ENCODE measurements around the gene CTIF. TPM values are rescaled to one million over a fixed set of nuclear protein-coding genes. Genes with fewer than 3 reads are reported as not detected.

CTIF gene
- polyA plus RNA-seq, 1 of the 3 experiments (the other 2 are of a cell fraction) = 47.2 TPM

- Histone ChIP-seq H3K27ac (ENCODE audit: low read depth in 2 of 2, low read length in 1 of 2) (no peak overlapping the region), H3K4me1 (ENCODE audit: control insufficient read depth in 1 of 2, insufficient read depth in 2 of 2, low read depth in 1 of 2, low read length in 1 of 2) (peaks cover 20 to 22% of the 10 kb centered on the region in 2 experiments; a peak in 3 of 4 replicates), H4K20me1 (ENCODE audit: insufficient read depth) (peaks cover 29% of the 10 kb centered on the region; the same call in 1 of the 2 replicates), H3K4me3 (ENCODE audit: low read depth in 2 of 2, low read length in 1 of 2) (no peak overlapping the region), H3K27me3 (ENCODE audit: insufficient read depth) (no peaks in the 10 kb centered on the region), H3K4me2 (no peak overlapping the region), H3K9me3 (no peaks in the 10 kb centered on the region), H2AFZ (ENCODE audit: low read depth) (no peak overlapping the region), H3F3A (replicated peaks; ENCODE audit: insufficient read depth) (peaks cover 9% of the 10 kb centered on the region), H3K79me2 (ENCODE audit: insufficient read depth) (peaks cover 48% of the 10 kb centered on the region), H3K36me3 (replicated peaks in 1 of 2; ENCODE audit: control insufficient read depth in 1 of 2, insufficient read depth in 2 of 2, low read length in 1 of 2) (no peaks in the 10 kb centered on the region), H3K9me2 (no peaks in the 10 kb centered on the region), H3K9ac (no peak overlapping the region)
- 100% methylated on average over 1 of the region's 2 CpGs for WGBS (ENCODE audit: low lambda C conversion rate)
- no peak for DNase-seq
- CTCF ChIA-PET = interaction anchor here (0.7 to 1.2 kb wide), 3 partner anchors 9 to 191 kb away, joined by 3 to 5 read pairs (median 4); no protein-coding TSS in a partner anchor
- TF ChIP-seq TCF12 (IDR thresholded peaks at IDR 0.05) = no peak
- TF ChIP-seq TAF1 (IDR thresholded peaks at IDR 0.05; ENCODE audit: borderline replicate concordance, low read depth, low read length) = no peak
- TF ChIP-seq IRF3 (IDR thresholded peaks at IDR 0.05; ENCODE audit: low read depth, low read length) = no peak
- TF ChIP-seq SIN3A (IDR thresholded peaks at IDR 0.05; ENCODE audit: borderline replicate concordance, low read depth, low read length) = no peak
- TF ChIP-seq RAD21 (IDR thresholded peaks at IDR 0.05; ENCODE audit: low read length) = no peak
- no peak for TF ChIP-seq RCOR1 (IDR thresholded peaks at IDR 0.05; ENCODE audit: low read length)
- no peak for TF ChIP-seq EP300 (IDR thresholded peaks at IDR 0.05; ENCODE audit: borderline replicate concordance in 1 of 2, low read depth in 1 of 2, low read length in 1 of 2)
- no peak for TF ChIP-seq REST (IDR thresholded peaks at IDR 0.05; ENCODE audit: low read depth, low read length)
- TF ChIP-seq FOXM1 (IDR thresholded peaks at IDR 0.05; ENCODE audit: low read depth) = no peak
- TF ChIP-seq USF1 (IDR thresholded peaks at IDR 0.05; ENCODE audit: borderline replicate concordance, low read depth) = no peak
- TF ChIP-seq RFX5 (IDR thresholded peaks at IDR 0.05; ENCODE audit: low read length) = no peak
- TF ChIP-seq GATA2 (CRISPR knock-in tag; IDR thresholded peaks at IDR 0.05) = no peak
- POLR2A ChIA-PET = no interaction called here
Observed at GRCh38 chr18:48655508-48655907, 116.7 kb downstream of the CTIF start.

Data from SK-N-SH (cell line).